Measurements from ENCODE around the gene CMTM1. TPM values are rescaled to one million over a fixed set of nuclear protein-coding genes. Genes with fewer than 3 reads are reported as not detected.

The CMTM1 gene
- total RNA-seq, 1 experiment from 2014 or later = 5.2 TPM

DNA sequence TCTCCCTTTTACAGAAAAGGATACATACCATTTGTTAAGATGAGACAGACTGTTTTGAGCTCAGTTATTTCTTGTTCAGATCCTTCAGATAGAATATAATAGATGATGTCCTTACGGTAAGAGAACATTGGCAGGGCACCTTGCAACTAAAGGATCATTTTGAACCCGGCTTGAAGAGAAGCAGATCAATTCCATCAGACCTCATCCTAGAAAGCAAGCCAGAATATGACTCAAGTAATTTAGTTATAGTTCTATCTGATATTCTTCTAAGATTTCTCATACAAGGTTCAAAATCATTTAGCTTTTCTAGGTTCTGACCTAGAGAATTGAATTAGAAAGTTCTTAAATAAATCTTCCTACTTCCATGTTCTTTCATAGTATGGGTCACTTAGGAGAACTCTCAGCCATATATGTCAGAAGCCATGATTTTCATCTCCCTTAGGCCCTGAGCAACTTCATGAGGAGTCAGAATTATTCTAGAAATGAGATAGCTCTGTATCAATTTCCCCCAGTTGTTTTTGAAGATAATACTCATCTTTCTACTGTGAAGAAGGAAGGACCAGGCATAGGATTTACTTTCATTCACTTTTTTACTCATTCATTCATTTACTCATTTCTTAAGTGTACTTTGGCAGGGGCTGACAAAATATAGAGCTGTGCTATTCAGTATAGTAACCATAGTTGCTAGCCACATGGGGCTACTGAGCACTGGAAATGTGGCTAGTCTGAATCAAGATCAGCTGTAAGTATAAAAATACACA, 2.5 kb upstream of the CMTM1 start:
- no peak for DNase-seq (ENCODE audit: low read depth, low spot score)
- H4K20me1 ChIP-seq (ENCODE audit: insufficient read depth) = peaks cover 3% of the 10 kb centered on the region; the same call in 1 of the 2 replicates
- no peaks in the 10 kb centered on the region for H3K9me3 ChIP-seq (ENCODE audit: control insufficient read depth in 1 of 2, insufficient read depth in 1 of 2, low read depth in 1 of 2, low read length in 2 of 2)
- intact Hi-C loops (cut with micrococcal nuclease) = loop anchor here (5.0 kb wide), 1 partner anchor 309 kb away; no protein-coding TSS in a partner anchor
- BruUV-seq (replicated peaks) = no TSS peak
- POLR2A ChIA-PET = no interaction called here
- H3K9ac ChIP-seq (ENCODE audit: low read length) = no peak overlapping the region
- H3K4me2 ChIP-seq (ENCODE audit: low read length) = no peak overlapping the region
- no peak for ATAC-seq
- RAD21 ChIA-PET (ENCODE audit: low non-redundant PET in 1 of 2, low total read pairs in 2 of 2, uncharacterized antibody in 2 of 2, unreplicated experiment in 2 of 2) = no interaction called here
- H2AFZ ChIP-seq (ENCODE audit: low read depth, low read length, poor library complexity, severe bottlenecking) = no peak overlapping the region
- H3K4me3 ChIP-seq (replicated peaks in 1 of 2; ENCODE audit: low read depth in 1 of 2, low read length in 2 of 2) = no peak overlapping the region
- no peaks in the 10 kb centered on the region for H3K4me1 ChIP-seq (ENCODE audit: control insufficient read depth in 1 of 2, insufficient read depth in 2 of 2, low read length in 2 of 2)
- no peaks in the 10 kb centered on the region for H3K79me2 ChIP-seq (ENCODE audit: insufficient read depth, low read length)
- no peak for TF ChIP-seq RAD21 (IDR thresholded peaks at IDR 0.05; ENCODE audit: low read depth)
- TF ChIP-seq TCF7L2 (IDR thresholded peaks at IDR 0.05; ENCODE audit: borderline replicate concordance, extremely low read depth, insufficient read depth, insufficient read length) = no peak
- no peak for TF ChIP-seq ZNF274 (IDR thresholded peaks at IDR 0.05; ENCODE audit: low read depth, low read length)
- no peak for TF ChIP-seq SIN3A (IDR thresholded peaks at IDR 0.05; ENCODE audit: low read depth)
- no peak for TF ChIP-seq REST (IDR thresholded peaks at IDR 0.05; ENCODE audit: low read depth)
- TF ChIP-seq CTCF (IDR thresholded peaks at IDR 0.05 in 2 of 3, conservative IDR thresholded peaks at IDR 0.05 in 1 of 3; ENCODE audit: borderline replicate concordance in 1 of 3, insufficient read depth in 1 of 3, low read depth in 2 of 3, low read length in 2 of 3) = no peak
- TF ChIP-seq POLR2A (IDR thresholded peaks at IDR 0.05; ENCODE audit: borderline replicate concordance, extremely low read depth, insufficient read depth, insufficient read length) = no peak
- TF ChIP-seq FOSL1 (IDR thresholded peaks at IDR 0.05; ENCODE audit: low read depth) = no peak
- TF ChIP-seq JUND (IDR thresholded peaks at IDR 0.05) = no peak
- no peak for TF ChIP-seq CEBPB (IDR thresholded peaks at IDR 0.05; ENCODE audit: low read depth)
- TF ChIP-seq EZH2phosphoT487 (IDR thresholded peaks at IDR 0.05; ENCODE audit: borderline replicate concordance) = no peak
- no peak for TF ChIP-seq YY1 (IDR thresholded peaks at IDR 0.05; ENCODE audit: extremely low read depth, insufficient replicate concordance, low read depth, low read length)
- TF ChIP-seq MAX (IDR thresholded peaks at IDR 0.05) = no peak
- TF ChIP-seq ELF1 (IDR thresholded peaks at IDR 0.05; ENCODE audit: borderline replicate concordance, low read depth) = no peak
- TF ChIP-seq SP1 (IDR thresholded peaks at IDR 0.05; ENCODE audit: low read depth) = no peak
- no peak for TF ChIP-seq SRF (IDR thresholded peaks at IDR 0.05; ENCODE audit: low read depth)
- TF ChIP-seq ZFX (IDR thresholded peaks at IDR 0.05) = no peak
- TF ChIP-seq, protein P1, sequence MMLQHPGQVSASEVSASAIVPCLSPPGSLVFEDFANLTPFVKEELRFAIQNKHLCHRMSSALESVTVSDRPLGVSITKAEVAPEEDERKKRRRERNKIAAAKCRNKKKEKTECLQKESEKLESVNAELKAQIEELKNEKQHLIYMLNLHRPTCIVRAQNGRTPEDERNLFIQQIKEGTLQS (IDR thresholded peaks at IDR 0.05) = no peak
- peaks cover 0 to 4% of the 10 kb centered on the region in 2 experiments; a peak in 1 of 4 replicates for H3K36me3 ChIP-seq (ENCODE audit: control insufficient read depth in 1 of 2, insufficient read depth in 2 of 2, low read length in 2 of 2)
- CTCF ChIA-PET = interaction anchor here (0.8 to 3.0 kb wide), 4 partner anchors 41 to 177 kb away, joined by 3 to 8 read pairs (median 4); no protein-coding TSS in a partner anchor
- no peaks in the 10 kb centered on the region for H3K27me3 ChIP-seq (ENCODE audit: insufficient read depth, low read length)
- H3K9me2 ChIP-seq (ENCODE audit: insufficient read depth) = no peaks in the 10 kb centered on the region
- no peak overlapping the region for H3K27ac ChIP-seq (ENCODE audit: low read depth, low read length)
